Glutamatergic neuron (in vitro differentiated cells): ENCODE data around the gene ZNF616. TPM values are rescaled to one million over a fixed set of nuclear protein-coding genes. Genes with fewer than 3 reads are reported as not detected.

Experiments used
- DNase-seq: peaks from one replicate; pipeline ENCODE4 v3.0.0; 2022
- H3K27ac Mint-ChIP-seq: one replicate; pipeline ENCODE4 v1.8.0; 2020; ENCODE audit warnings: mild to moderate bottlenecking, mixed read lengths, inconsistent platforms; ENCODE audit not compliant: unreplicated experiment
- H3K27me3 Mint-ChIP-seq: one replicate; pipeline ENCODE4 v1.8.0; 2020; ENCODE audit warnings: mild to moderate bottlenecking, moderate library complexity, mixed read lengths, inconsistent platforms; ENCODE audit not compliant: unreplicated experiment
- H3K36me3 Mint-ChIP-seq: one replicate; pipeline ENCODE4 v1.8.0; 2020; ENCODE audit warnings: mild to moderate bottlenecking, mixed read lengths, inconsistent platforms; ENCODE audit not compliant: unreplicated experiment
- H3K4me1 Mint-ChIP-seq: one replicate; pipeline ENCODE4 v1.8.0; 2020; ENCODE audit warnings: mild to moderate bottlenecking, low read depth, mixed read lengths, inconsistent platforms; ENCODE audit not compliant: unreplicated experiment
- H3K4me3 Mint-ChIP-seq: one replicate; pipeline ENCODE4 v1.8.0; 2020; ENCODE audit warnings: mild to moderate bottlenecking, mixed read lengths, inconsistent platforms; ENCODE audit not compliant: unreplicated experiment
- H3K9me3 Mint-ChIP-seq: one replicate; pipeline ENCODE4 v1.8.0; 2020; ENCODE audit warnings: mild to moderate bottlenecking, moderate library complexity, mixed read lengths, inconsistent platforms; ENCODE audit not compliant: unreplicated experiment
- CTCF ChIP-seq: fragments of 200-600 bp; sonication (generic); IDR thresholded peaks from one replicate; pipeline ENCODE4 v1.5.0; 2021; ENCODE audit not compliant: partially characterized antibody, unreplicated experiment
- total RNA-seq: library from RNA; stranded (reverse); fragmentation: NEBNext Ultra II Directional; extraction: Animal tissue kit (Norgen Biotek cat#: 25700); gene quantifications from one replicate; pipeline ENCODE4 v1.2.1, GENCODE V29; 2021; ENCODE audit not compliant: unreplicated experiment

Gene ZNF616
- total RNA-seq, 1 donor from 2014 or later: 22.5 TPM

GRCh38 chr19:52114691-52115090 lies 25.0 kb downstream of the ZNF616 start:
- Mint-ChIP-seq H3K9me3 (peaks cover 39% of the 10 kb centered on the region), H3K27me3 (peaks cover 3% of the 10 kb centered on the region), H3K27ac (no peak overlapping the region), H3K4me3 (no peak overlapping the region), H3K4me1 (no peaks in the 10 kb centered on the region), H3K36me3 (peaks cover 78% of the 10 kb centered on the region)
- no peak for DNase-seq
- no peak for TF ChIP-seq CTCF

- Mint-ChIP-seq H3K4me1 (no peaks in the 10 kb centered on the region), H3K27ac (no peak overlapping the region), H3K4me3 (no peak overlapping the region), H3K27me3 (peaks cover 2% of the 10 kb centered on the region), H3K36me3 (peaks cover 67% of the 10 kb centered on the region), H3K9me3 (peaks cover 24% of the 10 kb centered on the region)
- no peak for DNase-seq
- no peak for TF ChIP-seq CTCF
Measured at GRCh38 chr19:52112624-52113023, 27.1 kb downstream of the ZNF616 start.

GRCh38 chr19:52110780-52111179 lies 29.0 kb downstream of the ZNF616 start:
- Mint-ChIP-seq H3K36me3 (peaks cover 63% of the 10 kb centered on the region), H3K27me3 (peaks cover 3% of the 10 kb centered on the region), H3K9me3 (peaks cover 27% of the 10 kb centered on the region), H3K4me1 (no peaks in the 10 kb centered on the region), H3K4me3 (no peak overlapping the region), H3K27ac (no peak overlapping the region)
- TF ChIP-seq CTCF: no peak
- DNase-seq: no peak

GRCh38 chr19:52102782-52103181 lies 37.0 kb downstream of the ZNF616 start:
- H3K4me1 Mint-ChIP-seq: no peaks in the 10 kb centered on the region
- no peak overlapping the region for H3K4me3 Mint-ChIP-seq
- no peak for TF ChIP-seq CTCF
- peaks cover 12% of the 10 kb centered on the region for H3K36me3 Mint-ChIP-seq
- no peak for DNase-seq
- peaks cover 5% of the 10 kb centered on the region for H3K27me3 Mint-ChIP-seq
- no peak overlapping the region for H3K27ac Mint-ChIP-seq
- H3K9me3 Mint-ChIP-seq: peaks cover 11% of the 10 kb centered on the region

- peaks cover 10% of the 10 kb centered on the region for H3K9me3 Mint-ChIP-seq
- no peak for DNase-seq
Measured at GRCh38 chr19:52101866-52102562, 37.7 kb downstream of the ZNF616 start.

More at GRCh38 chr19:52101866-52102562, 37.7 kb downstream of the ZNF616 start:
- TF ChIP-seq CTCF: no peak
- Mint-ChIP-seq H3K36me3 (peaks cover 5% of the 10 kb centered on the region), H3K4me3 (no peak overlapping the region), H3K27me3 (peaks cover 2% of the 10 kb centered on the region), H3K4me1 (no peaks in the 10 kb centered on the region), H3K27ac (no peak overlapping the region)
